Activated naive CD8-positive, alpha-beta T cell treated with anti-CD3 and anti-CD28 coated beads, Interleukin-2, amount 50 U/mL, for 16 hours (primary cell): ENCODE data around the gene BLMH.
"Not testable (repeated sequence)": the region's sequence is repeated elsewhere in the genome, so short reads cannot be mapped to it uniquely, and the experiment has no call there.

Experiments
- DNase-seq: peaks from one replicate; pipeline ENCODE4 v3.0.0-alpha.2; 2020; ENCODE audit warnings: low read depth, low spot score

The BLMH gene

GRCh38 chr17:30249460-30249859 lies 42.3 kb downstream of the BLMH start:
- no peak for DNase-seq

DNA sequence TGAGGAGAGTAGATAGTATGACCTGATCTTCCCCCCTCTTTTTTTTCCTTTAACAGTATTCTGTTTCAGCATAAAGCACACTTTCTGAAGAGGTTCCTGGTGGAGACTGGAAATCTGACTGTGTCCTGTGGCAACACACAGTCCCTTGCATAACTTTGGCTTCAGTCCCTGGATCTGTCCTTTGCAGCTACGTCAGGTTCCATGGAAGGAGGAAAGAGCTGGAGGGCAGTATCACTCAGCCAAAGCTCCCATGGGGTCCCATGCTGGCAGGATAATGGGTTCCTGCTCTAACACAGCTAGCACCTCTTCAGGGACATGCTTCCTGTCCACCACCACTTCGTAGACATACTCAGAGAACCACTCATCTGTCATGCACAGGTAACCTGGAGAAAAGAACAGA lies 43.0 kb downstream of the BLMH start:
- no peak for DNase-seq

DNA sequence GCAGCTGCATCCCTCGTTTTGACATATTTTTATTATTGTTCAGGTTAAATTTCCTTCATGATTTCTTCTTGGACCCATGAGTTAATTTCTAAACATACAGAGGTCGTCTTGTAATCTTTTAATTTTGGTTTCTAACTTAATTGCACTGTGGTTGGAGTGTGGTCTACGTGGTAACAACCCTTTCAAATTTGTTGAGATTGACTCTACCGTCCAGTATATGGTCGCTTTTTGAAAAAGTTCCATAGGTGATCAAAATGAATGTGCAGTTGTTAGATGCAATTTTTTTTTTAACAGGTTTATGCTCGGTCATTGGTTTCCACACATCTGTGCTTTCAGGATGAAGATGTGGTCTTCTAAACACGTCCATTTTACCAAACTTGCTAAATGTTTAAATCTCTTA lies 45.3 kb downstream of the BLMH start:
- no peak for DNase-seq

DNA sequence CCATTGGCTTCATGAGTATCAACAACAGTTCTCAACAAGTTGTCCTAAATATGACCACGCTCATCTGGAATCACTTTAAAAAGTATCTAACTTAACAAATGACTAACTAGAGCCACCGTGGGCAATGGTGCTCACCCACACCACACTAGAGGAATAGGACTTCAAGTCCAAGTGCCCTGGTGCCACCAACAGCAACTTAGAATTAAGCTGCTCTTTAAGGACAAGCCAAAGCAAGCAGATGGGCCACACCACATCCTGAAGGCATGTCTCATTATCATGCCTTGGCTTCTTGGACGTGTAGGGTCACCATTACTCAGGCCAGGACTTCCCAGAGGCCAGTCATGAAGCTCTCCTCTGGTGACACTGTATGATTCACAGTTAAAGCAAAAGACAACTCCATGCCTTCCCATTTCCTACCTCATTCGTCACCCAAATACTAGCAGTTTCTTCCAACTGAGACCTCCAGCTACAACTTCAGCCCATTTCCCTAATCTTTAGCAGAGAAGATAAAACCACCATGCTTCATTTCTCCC lies 46.8 kb downstream of the BLMH start:
- no peak for DNase-seq

DNA sequence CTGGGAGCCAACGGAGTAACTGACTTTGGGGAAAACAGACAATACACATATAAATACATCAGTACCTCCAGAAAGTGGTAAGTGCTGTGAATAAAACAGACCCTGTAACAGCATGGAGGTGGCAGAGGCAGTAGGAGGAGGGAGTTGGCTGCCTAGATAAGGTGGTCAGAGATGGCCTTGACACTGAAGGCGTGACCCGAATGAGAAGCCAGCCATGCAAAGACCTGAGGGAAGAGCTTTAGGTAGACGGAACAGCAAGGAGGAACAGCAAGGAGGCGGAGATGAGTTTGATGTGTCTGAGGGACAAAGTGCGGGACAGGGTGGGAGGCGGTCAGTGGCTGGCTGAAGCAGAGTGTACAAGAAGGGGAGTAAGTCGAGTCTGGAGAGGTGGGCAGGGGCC lies 48.2 kb downstream of the BLMH start:
- DNase-seq = no peak

DNA sequence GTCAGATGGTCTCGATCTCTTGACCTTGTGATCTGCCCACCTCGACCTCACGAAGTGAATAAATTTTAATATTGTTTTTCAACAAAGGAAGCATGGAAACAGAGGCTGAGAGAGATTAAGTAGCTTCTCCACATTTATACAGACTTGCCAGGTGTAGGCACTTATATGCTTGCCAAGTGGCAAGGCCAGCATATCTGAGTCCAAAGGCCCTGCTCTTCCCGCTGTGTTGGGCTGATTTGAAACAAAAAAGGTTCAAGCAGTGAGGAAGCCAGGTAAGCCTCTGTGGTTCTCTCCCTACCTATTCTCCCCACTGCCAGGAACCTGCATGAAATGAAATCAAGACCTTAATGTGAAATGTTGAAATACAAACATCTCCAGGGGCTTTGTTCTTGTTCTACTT lies 48.7 kb downstream of the BLMH start:
- DNase-seq = no peak

GRCh38 chr17:30241051-30241450 lies 50.7 kb downstream of the BLMH start:
- no peak for DNase-seq

- DNase-seq = no peak
Observed at GRCh38 chr17:30240177-30240576, 51.6 kb downstream of the BLMH start.

DNA sequence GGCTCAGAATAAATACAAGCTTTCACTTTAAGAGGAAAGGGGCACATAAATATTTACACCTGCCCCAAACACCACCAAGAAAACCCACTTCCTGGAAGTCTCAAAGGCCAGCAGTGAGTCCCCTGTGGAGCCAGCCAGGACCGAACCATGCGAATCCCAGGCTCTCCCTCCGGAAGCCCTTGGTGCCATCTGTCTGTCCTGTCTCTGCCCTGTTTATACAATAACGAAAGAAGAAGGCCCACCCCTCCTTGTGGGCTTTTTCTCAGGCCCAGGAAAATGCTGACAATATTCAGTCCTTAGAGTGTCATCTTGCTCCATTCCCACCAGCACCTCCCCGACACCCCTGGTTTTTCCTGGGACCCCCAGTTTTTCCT lies 52.7 kb downstream of the BLMH start:
- DNase-seq = no peak

DNA sequence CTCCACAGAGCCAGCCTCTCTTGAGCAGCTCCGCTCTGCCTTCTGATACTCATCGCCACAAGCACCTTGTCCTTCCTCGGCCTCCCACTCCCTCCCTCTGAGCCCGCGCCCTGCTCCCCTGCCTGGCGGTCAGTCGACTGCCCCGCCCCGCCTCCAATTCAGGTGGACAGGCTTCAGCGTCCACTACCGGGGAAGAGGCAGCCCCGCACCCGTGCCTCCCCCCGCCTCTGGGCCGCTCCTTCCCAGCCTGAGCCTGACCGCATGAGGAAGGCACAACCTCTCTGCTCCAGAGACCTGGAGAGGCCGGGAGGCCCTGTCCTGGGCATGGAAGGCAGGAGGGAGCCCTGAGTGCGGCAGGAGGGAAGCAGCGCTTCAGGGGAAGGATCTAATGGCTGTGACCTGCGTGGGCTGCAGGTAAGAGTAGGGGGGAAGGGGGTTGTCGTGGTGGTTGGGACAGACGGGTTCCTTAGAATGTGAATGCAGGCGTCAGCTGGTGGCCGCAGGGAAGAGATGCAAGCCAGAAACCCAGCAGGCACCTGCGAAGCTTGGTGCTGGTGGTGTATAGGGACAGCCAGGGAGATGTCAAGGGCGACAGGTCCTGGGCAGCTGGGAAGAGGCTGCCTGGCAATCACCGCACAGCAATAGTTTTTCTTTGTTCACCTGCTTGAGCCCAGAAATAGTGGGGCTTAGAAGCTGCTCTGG lies 53.2 kb downstream of the BLMH start:
- DNase-seq = no peak

DNA sequence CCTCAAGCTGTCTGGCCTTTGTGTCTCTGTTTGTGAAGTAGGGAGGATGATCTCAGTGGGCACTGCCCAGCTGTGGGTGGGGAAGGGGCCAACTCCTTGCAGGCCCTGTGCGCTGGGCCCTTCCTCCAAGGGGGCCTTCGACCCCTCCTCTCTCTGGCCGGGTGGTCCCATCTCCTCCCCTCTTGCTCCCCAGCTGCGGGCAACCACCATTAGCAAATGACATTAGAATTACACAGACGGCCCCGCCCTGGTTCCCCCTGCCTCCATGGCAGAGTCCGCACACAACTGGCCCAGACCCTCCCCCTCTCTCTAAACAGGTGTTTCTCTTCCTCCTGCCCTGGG lies 53.8 kb downstream of the BLMH start:
- no peak for DNase-seq

DNA sequence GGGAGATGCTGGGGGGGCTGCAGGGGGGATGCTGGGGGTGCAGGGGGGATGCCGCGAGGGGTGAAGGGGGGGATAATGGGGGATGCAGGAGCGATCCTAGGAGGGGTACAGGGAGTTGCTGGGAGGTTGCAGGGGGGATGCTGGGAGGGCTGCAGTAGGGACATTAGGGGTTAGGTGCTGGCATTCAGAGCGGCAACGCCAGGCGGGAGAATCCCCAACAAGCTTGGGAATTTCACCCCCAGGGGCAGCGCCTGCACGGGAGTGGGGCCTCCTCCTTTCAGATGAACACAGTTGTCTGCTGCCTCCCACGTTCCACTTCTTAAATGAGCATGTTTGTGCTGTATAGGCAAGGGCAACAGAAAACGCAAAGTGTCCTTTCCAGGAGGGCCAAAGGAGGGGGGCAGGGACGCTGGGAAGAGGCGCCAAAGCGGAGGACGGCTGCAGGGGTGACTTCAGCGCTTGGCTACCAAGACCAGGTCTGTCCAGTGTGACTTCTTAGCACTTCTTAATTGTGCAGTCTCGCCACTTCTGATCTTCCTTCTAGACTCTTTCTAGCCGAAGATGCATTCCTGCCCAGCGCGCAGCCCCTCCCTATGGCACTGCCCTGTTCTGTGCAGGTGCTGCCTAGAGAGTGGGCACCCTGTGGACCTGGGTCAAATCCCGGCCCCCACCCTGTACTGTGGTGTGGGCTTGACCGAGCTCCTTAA lies 54.3 kb downstream of the BLMH start:
- DNase-seq = no peak

DNA sequence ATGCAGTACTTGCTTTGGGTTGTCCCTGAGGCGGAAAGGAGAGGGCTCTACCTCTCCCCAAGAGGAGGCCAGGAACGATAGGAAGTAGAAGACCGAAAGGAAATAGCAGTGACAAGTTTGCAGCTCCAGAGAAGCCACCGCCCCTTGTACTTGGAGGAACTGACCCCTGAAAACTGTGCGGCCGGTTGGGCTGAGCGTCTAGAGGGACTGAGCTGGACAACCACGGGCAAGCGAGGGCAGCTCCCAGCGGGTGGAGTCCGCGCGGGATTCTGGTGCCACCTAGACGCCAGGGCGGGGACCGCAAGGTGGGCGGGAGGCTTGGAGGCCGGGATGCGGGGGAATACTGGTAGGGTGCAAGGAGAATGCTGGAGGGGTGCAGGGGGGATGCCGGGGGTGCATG lies 55.0 kb downstream of the BLMH start:
- DNase-seq = no peak

GRCh38 chr17:30236297-30236624 lies 55.5 kb downstream of the BLMH start:
- no peak for DNase-seq

DNA sequence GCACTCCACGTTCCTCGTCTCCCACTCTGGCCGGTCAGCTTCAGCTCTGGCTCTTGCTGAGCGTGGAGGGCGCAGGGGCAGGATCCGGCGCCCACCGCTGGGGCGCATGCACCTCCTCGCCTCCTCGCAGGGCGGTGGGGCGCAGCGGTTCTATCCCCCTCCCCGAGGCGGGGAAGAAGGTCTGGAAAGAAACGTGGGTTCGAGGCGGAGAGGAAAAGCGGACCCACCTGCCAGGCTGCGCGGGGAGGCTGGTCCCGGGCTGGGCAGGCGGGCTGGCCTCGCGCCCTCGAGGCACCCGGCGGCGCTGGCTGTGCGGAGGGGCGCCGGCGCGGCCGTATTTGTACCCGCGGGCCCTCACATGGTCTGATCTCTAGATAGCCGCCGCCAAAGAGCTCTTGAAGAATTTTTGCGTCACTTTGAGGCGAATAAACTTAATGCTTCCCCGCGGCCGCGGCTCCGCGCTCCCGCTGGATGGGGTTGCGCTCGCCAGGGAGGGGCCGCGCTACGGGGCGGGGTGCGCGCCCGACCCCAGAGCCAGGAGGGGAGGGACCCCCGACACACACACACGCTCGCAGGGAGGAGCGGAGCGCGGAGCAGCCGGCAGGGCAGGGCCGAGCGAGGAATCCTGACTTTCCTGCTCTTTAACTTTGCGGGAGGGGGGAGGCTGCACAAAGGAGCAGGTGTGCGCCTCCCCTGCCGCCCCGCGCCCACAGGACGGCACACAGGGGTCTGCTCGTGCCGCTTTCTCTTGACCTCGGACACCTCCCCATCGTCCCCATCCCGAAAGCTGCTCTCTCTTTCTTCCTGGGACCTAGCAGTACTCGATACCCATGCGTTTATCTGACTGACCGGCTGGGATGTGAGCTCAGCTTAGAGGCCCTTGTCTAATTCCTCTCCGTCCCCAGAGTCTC lies 56.1 kb downstream of the BLMH start, which contains the start of gene SLC6A4:
Gene SLC6A4, minus strand, starts transcription at position 312 of the 911 bp plus-strand sequence. CDS start 13,739 bp downstream, outside the sequence.
- no peak for DNase-seq

GRCh38 chr17:30234964-30235363 lies 56.8 kb downstream of the BLMH start:
- no peak for DNase-seq

DNA sequence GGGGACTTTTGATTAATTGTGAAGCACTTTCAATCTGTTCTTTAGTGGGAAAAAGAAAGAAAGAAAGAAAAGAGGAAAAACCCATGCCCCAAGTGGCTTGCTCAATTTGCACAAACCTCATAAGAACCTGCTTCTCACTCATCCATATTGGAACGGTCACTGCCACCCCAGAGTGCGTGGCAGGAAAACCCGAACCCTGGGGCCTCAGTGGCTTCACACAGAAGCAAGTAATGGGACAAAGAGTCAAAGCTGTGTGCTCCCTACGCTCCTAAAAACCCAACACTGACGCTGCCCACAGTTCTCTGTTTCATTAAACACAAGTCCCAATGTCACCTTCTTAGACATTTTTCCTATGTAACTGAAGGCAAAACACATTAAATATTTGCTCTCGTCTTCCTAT lies 57.4 kb downstream of the BLMH start:
- no peak for DNase-seq

DNA sequence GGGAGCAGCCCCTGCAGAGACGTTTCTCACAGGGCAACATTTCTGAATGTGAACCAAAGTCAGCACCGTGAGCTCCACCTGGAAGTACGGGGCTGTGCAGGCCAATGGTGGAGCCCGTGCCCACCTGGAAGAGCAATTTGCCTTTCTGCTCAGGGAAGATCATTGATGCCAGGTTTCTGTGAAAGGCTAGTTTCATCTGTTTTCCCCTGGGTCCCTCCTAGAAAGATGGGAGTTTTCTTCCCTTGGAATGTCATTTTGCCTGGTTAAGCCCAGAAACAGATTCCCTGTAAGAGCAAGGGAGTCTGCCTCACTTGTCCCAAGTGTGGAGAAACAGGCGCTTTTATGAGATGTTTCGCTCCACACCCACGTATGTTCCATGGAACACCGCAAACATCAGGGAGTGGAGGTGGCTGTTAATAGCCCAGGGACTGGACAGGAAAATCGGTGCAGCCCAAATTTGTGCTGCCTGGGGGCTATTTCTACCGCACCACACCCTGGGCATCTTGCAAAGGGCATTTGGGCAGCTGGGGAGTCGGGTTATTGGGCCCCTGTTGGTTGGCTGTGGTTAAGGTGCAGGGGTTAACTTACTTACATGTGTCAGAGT lies 58.8 kb downstream of the BLMH start:
- DNase-seq = no peak

GRCh38 chr17:30232015-30232823 lies 59.5 kb downstream of the BLMH start:
- no peak for DNase-seq

GRCh38 chr17:30230596-30231125 lies 61.1 kb downstream of the BLMH start:
- DNase-seq = no peak

DNA sequence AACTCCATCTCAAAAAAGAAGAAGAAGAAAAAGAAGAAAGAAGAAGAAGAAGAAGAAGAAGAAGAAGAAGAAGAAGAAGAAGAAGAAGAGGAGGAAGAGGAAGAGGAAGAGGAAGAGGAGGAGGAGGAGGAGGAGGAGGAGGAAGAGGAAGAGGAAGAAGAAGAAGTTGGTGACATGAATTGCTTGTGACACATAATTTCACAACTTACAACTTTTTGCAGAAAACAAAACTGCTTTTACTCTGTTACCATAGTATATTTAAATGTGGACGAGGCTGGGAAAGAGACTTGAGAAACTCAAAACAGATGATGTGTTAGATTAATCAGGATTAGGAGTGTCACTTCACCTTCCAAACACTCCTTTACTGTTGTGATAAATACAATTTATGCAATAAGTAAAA lies 61.7 kb downstream of the BLMH start:
- DNase-seq = not testable (repeated sequence)
